SK-N-SH treated with all-trans-retinoic acid at 6 μM for 48 hours (cell line): ENCODE measurements around the gene NFIB.

Experiments used
- ATAC-seq: fragments of 200-7000 bp; cut with Tn5 transposase; 3 replicates; pipeline ENCODE4 v1.9.1; 2020; ENCODE audit warnings: mild to moderate bottlenecking, moderate library complexity
- ARNTL ChIP-seq: fragments of 450-650 bp; formaldehyde crosslinking; IDR thresholded peaks from 2 replicates; pipeline ENCODE4 v1.5.0; 2020; ENCODE audit warnings: low read depth, mild to moderate bottlenecking, moderate library complexity, borderline replicate concordance
- BACH2 ChIP-seq: fragments of 250-450 bp; sonication (Bioruptor Pico); IDR thresholded peaks from 2 replicates; pipeline ENCODE4 v1.9.0; 2021; ENCODE audit warnings: mild to moderate bottlenecking, borderline replicate concordance
- CREB5 ChIP-seq: fragments of 250-450 bp; sonication (Bioruptor Pico); IDR thresholded peaks from 2 replicates; pipeline ENCODE4 v1.5.1; 2020; ENCODE audit warnings: low read depth, mild to moderate bottlenecking, moderate library complexity
- CSRNP3 ChIP-seq: fragments of 250-450 bp; sonication (Bioruptor Pico); IDR thresholded peaks from 2 replicates; pipeline ENCODE4 v1.5.1; 2021; ENCODE audit warnings: mild to moderate bottlenecking, moderate library complexity
- ESRRG ChIP-seq: fragments of 250-450 bp; sonication (Bioruptor Pico); IDR thresholded peaks from 2 replicates; pipeline ENCODE4 v1.6.1; 2021; ENCODE audit warnings: mild to moderate bottlenecking
- GLIS3 ChIP-seq: fragments of 250-450 bp; sonication (Bioruptor Pico); IDR thresholded peaks from 2 replicates; pipeline ENCODE4 v1.5.0; 2020; ENCODE audit warnings: mild to moderate bottlenecking, moderate library complexity
- OSR1 ChIP-seq: fragments of 250-450 bp; sonication (Bioruptor Pico); IDR thresholded peaks from 2 replicates; pipeline ENCODE4 v1.8.0; 2022; ENCODE audit warnings: moderate library complexity, mild to moderate bottlenecking, inconsistent platforms
- POU6F1 ChIP-seq: fragments of 250-450 bp; sonication (Bioruptor Pico); IDR thresholded peaks from 2 replicates; pipeline ENCODE4 v1.8.0; 2021; ENCODE audit warnings: low read depth, mild to moderate bottlenecking, moderate library complexity, borderline replicate concordance
- PPARA ChIP-seq: fragments of 250-450 bp; sonication (Bioruptor Pico); IDR thresholded peaks from 2 replicates; pipeline ENCODE4 v1.5.0; 2020; ENCODE audit warnings: mild to moderate bottlenecking, borderline replicate concordance
- SNAI2 ChIP-seq: fragments of 250-450 bp; sonication (Bioruptor Pico); IDR thresholded peaks from 2 replicates; pipeline ENCODE4 v1.5.0; 2020; ENCODE audit warnings: mild to moderate bottlenecking, moderate library complexity
- TCF4 ChIP-seq: fragments of 250-450 bp; sonication (Bioruptor Pico); IDR thresholded peaks from 2 replicates; pipeline ENCODE4 v1.8.0; 2021; ENCODE audit warnings: mild to moderate bottlenecking, moderate library complexity, borderline replicate concordance
- TOX ChIP-seq: fragments of 250-450 bp; sonication (Bioruptor Pico); IDR thresholded peaks from 2 replicates; pipeline ENCODE4 v1.8.0; 2021; ENCODE audit warnings: mild to moderate bottlenecking, moderate library complexity, borderline replicate concordance
- TSHZ2 ChIP-seq: fragments of 250-450 bp; sonication (Bioruptor Pico); IDR thresholded peaks from 2 replicates; pipeline ENCODE4 v1.5.0; 2020; ENCODE audit warnings: mild to moderate bottlenecking, moderate library complexity
- ZFP30 ChIP-seq: fragments of 450-650 bp; formaldehyde crosslinking; IDR thresholded peaks from 2 replicates; pipeline ENCODE4 v1.5.0; 2022; ENCODE audit warnings: mild to moderate bottlenecking, moderate library complexity
- ZNF565 ChIP-seq: fragments of 450-650 bp; formaldehyde crosslinking; conservative IDR thresholded peaks from 2 replicates; pipeline ENCODE4 v1.5.0; 2020; ENCODE audit warnings: low read depth, mild to moderate bottlenecking, moderate library complexity
- ZNF70 ChIP-seq: fragments of 450-650 bp; formaldehyde crosslinking; IDR thresholded peaks from 2 replicates; pipeline ENCODE4 v1.5.0; 2020; ENCODE audit warnings: mild to moderate bottlenecking, moderate library complexity

The NFIB gene

GRCh38 chr9:14316602-14317300, 2.8 kb upstream of the NFIB start:
- no peak for ATAC-seq
- TF ChIP-seq CSRNP3 (CRISPR knock-in tag) (no peak), SNAI2 (CRISPR knock-in tag) (no peak), ZNF565 (CRISPR knock-in tag) (no peak), ARNTL (CRISPR knock-in tag) (no peak), TOX (no peak), TSHZ2 (no peak), PPARA (no peak), TCF4 (no peak), GLIS3 (CRISPR knock-in tag) (no peak), CREB5 (no peak), BACH2 (CRISPR knock-in tag) (no peak), ZNF70 (CRISPR knock-in tag) (no peak), POU6F1 (CRISPR knock-in tag) (no peak), ESRRG (CRISPR knock-in tag) (no peak), OSR1 (no peak)

GRCh38 chr9:14315875-14316601, 2.1 kb upstream of the NFIB start:
- TF ChIP-seq CSRNP3 (CRISPR knock-in tag) (no peak), POU6F1 (CRISPR knock-in tag) (no peak), GLIS3 (CRISPR knock-in tag) (peak; percentile 33; the same call in 1 of the 2 replicates), ZFP30 (no peak)
- peak; percentile 3 for ATAC-seq
